Thyroid gland (tissue), 4 donors: Measurements from ENCODE around the gene CBFA2T3.

Experiments used
- CTCF ChIP-seq, 6 experiments: fragments of 200-600 bp in 3 of 6; fragments of 450-650 bp in 3 of 6; sonication (generic) in 3 of 6; IDR thresholded peaks; one replicate each; pipeline ENCODE4 v1.5.1; 2016 to 2019; ENCODE audit warnings: antibody characterized with exemption in 6 of 6, mild to moderate bottlenecking in 2 of 6, inconsistent platforms in 1 of 6, moderate library complexity in 1 of 6
- POLR2A ChIP-seq, 2 donors: fragments of 450-650 bp; IDR thresholded peaks; one replicate each; pipeline ENCODE4 v1.6.1; 2017; ENCODE audit warnings: antibody characterized with exemption in 2 of 2, mild to moderate bottlenecking in 2 of 2, moderate library complexity in 1 of 2

GRCh38 chr16:89003831-89004208 is 26.8 kb upstream of the CBFA2T3 start:
- TF ChIP-seq POLR2A (IDR thresholded peaks at IDR 0.05) = no peak
- no peak for TF ChIP-seq CTCF (IDR thresholded peaks at IDR 0.05)
